Head of caudate nucleus (tissue), 42 donors: ENCODE measurements around the gene MRM2.

Experiments used
- DNase-seq, 42 donors: peaks; one replicate each; pipeline versions ENCODE4 v3.0.0 to v3.0.0-alpha.2; 2020 to 2021; ENCODE audit warnings: mixed read lengths in 7 of 42
- intact Hi-C: fragments of 100-400 bp; cut with DNase I; formaldehyde crosslinking; loops from one replicate; pipeline ENCODE4 v1.15.0; 2022

MRM2 gene

DNA sequence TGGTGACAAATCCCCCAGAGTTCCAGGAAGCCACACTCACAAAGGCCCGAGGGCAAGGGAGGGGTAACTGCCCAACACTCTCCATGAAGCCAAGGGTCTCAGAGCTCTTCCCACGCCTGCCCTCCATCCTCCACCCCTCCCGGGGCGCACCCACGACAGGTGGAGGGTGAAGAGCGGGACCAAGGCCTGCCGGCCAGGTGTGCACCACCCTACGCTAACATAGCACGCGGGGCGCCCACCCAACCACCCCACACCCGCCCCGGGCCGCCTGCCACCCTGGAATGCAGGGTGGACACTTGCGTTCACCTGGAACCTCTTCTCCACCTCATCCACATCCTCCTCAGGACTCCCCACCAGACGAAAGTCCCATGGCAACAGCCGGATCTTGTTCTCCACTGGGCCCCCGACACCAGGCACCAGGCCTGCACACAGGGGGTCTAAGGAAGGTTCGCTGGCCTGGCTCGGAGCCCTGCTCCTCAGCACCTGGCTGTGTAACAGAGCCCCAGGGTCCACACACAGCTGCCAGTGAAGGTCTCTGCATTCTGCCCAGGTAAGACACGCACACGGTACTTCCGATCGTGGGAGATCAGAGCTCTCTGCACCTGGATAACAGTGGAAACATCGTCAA is 41.9 kb downstream of the MRM2 start:
- DNase-seq = peak in 6 of 42 donors; percentile 7 to 20 (median 11)
- intact Hi-C loops = loop anchor here (10.0 kb wide), 2 partner anchors 535 to 625 kb away; partner anchors contain the start of gene PSMG3

- DNase-seq = peak in 5 of 42 donors; percentile 2 to 28 (median 8)
- intact Hi-C loops = no loop called here
Measured at GRCh38 chr7:2199528-2199927, 42.5 kb downstream of the MRM2 start.

- intact Hi-C loops = no loop called here
- DNase-seq = peak in 7 of 42 donors; percentile 4 to 29 (median 9)
Measured at GRCh38 chr7:2198760-2199159, 43.2 kb downstream of the MRM2 start.

- intact Hi-C loops = no loop called here
- peak in 7 of 42 donors; percentile 7 to 35 (median 18) for DNase-seq
Measured at GRCh38 chr7:2198206-2198605, 43.8 kb downstream of the MRM2 start.

DNA sequence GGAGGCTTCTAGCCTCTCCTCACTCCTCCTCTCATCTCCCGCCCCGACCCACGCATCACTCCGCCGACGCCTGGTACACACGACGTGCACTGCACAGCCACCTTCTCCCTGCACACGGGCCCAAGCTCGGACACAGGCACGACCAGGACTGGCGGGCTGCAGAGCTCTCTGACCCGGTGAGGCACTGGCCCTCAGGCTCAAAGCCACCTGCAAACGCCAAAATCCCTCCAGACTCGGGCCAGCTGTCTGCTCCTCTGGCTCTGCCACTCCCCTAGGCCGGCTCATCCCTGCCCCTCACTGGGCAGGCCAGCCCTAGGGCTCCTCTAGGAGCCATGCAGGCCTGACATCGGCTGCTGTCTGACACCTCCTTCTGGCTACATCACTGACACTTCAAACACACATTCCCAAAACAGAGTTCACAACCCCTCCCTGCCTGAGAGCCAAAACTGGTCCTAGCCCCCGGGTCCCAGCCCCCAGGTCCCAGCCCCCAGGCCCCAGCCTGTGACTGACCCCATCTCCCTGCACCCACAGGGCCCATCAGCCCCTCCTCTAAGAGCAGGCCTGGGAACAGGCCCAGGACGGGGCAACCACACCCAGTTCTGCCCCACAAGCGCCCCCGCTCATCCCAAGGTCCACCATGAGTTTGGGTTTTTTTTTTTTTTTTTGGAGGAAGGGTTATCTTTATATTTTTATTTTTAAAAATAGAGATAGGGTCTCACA is 44.4 kb downstream of the MRM2 start:
- intact Hi-C loops = no loop called here
- DNase-seq = peak in 7 of 42 donors; percentile 5 to 33 (median 12)

- peak in 6 of 42 donors; percentile 10 to 36 (median 21) for DNase-seq
- intact Hi-C loops = no loop called here
Measured at GRCh38 chr7:2196381-2197378, 45.3 kb downstream of the MRM2 start.

DNA sequence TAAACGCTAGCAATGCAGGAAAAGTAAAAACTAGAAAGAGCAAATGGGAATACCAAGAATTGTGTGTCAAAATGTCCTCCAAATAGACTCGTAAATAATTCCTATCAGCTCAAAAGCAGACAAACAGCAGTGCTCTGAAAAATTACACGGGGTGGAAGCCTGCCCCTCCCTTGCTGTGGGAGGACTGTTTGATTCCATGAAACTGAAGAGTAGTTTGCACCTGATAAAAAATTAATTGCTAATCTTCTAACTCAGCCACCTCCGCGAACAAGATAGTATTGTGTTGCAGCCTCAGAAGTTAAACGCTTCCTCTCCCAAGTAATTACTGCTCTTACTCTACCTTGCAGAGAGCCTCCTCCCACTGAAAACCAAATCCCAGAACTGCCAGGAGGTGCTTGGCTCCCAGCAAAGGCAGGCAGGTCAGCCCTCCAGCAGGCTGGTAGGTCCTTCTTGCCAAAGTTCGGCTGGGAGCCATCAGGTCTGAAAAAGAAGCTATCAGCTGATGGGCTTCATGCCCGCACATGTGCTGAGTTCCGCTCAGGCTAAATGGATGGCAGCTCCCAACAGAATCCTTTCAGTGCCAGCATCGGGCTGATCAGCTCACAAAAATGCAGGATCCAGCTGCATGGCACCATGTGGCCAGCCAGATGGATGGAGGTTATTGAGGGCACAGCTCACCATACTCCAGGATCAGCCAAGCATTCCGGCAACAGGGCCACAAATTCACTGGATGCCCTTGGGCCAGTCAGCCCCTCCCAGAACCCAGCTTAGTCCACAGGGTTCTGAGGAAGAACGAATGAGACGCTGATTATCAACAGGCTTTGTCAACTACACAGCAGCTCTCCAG is 46.4 kb downstream of the MRM2 start:
- intact Hi-C loops = no loop called here
- peak; percentile 29 to 84 (median 64) for DNase-seq

DNA sequence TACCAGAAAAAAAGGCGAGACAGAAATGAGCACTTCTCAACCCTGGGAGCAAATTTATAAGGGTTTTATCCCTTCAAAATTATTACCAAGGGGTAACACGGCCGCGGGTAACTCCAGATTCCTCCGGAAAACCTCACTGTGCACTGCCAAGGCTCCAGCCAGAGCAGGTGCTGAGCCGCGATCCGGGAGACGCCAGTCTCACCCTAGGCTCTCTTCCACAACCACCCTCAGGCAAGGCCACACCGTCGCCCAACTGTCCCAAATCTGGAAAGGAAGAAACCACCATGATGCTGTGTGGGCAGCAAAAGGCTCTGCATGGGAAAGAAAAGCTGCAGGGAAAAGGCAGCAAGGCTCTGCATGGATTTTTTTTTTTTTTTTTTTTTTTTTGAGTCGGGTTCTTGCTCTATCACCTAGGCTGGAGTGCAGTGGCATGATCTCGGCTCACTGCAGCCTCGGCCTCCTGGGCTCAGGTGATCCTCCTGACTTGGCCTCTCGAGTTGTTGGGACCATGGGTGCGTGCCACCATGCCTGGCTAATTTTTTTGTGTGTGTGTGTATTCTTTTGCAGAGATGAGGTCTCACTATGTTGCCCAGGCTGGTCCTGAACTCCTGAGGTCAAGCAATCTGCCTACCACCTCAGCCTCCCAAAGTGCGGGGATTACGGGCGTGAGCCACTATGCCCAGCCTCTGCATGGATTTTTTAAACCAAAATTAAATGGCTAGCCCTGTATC is 48.3 kb downstream of the MRM2 start:
- intact Hi-C loops = no loop called here
- DNase-seq = peak in 5 of 42 donors; percentile 10 to 30 (median 15)

- peak in 6 of 42 donors; percentile 12 to 44 (median 24) for DNase-seq
Measured at GRCh38 chr7:2192831-2193534, 49.0 kb downstream of the MRM2 start.

DNA sequence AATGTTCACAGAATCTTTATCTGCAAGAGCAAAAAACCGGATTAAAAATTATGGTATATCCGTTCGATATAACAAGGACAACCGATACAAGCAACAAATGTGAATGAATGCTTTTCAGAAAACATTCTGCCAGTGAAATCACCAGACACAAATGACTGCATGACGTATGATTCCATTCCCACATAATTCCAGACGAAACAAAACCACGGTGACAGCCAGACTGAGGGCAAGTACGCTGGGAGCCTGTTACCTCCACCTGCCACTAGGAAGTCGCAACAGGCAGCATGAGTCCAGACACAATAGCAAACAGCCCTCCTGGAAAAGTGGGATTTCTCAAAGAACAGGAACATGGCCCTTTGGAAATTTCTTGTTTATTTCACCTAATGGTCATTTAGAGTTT is 51.0 kb downstream of the MRM2 start:
- DNase-seq = peak in 1 of 42 donors; percentile 15
- intact Hi-C loops = no loop called here

More at GRCh38 chr7:2192831-2193534, 49.0 kb downstream of the MRM2 start:
- intact Hi-C loops = no loop called here

DNA sequence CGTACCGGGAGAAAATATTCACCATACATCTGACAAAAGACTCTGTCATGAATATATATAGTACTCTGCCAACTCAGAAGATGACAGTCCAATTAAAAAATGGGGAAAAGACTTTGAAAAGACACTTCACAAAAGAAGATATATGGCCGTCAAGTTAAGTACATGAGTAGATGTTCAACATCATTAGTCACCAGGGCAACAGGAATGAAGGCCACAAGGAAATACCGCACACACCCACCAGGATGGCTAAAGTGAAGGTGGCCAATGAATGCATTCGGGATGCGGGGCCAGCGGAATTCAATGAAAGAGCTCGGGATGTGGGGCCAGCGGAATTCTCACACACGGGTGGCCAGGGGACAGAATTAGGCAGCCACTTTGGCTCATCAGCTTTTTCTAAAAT is 51.5 kb downstream of the MRM2 start:
- intact Hi-C loops = no loop called here
- peak in 4 of 42 donors; percentile 15 to 32 (median 22) for DNase-seq

GRCh38 chr7:2186166-2186565 is 55.8 kb downstream of the MRM2 start:
- DNase-seq = no peak
- intact Hi-C loops = no loop called here

DNA sequence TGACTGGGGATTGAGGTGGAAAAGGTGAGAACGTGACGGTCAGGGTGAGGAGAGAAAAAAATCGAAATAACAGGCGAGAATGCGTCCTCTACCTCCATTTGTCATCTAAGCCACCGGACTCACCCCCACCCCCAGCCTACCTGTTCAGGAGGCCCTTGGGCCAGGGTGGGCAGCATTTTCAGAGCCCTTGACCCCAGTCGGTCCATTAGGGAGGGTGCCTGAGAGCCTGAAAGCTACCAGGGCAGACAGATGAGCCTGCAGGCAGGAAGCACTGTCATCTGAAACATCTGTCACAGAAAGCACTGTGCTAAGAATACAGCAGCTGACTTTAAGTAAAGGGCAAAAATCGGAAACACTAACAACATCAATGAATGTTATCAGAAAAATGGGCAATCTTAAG is 56.3 kb downstream of the MRM2 start:
- peak in 3 of 42 donors; percentile 3 to 29 (median 10) for DNase-seq
- intact Hi-C loops = no loop called here
